Neuron (in vitro differentiated cells): ENCODE data around the gene SULT1C2.
"Not testable (repeated sequence)": the region's sequence is repeated elsewhere in the genome, so short reads cannot be mapped to it uniquely, and the experiment has no call there.

Source experiments
- H2AFZ ChIP-seq: one replicate; pipeline ENCODE4 v1.6.1; 2013; ENCODE audit warnings: low read depth, mild to moderate bottlenecking, inconsistent platforms, low read length, moderate library complexity
- H3K27me3 ChIP-seq: one replicate; pipeline ENCODE4 v1.6.1; 2013; ENCODE audit warnings: low read length; ENCODE audit not compliant: insufficient read depth
- H3K36me3 ChIP-seq: one replicate; pipeline ENCODE4 v1.6.1; 2013; ENCODE audit warnings: low read length; ENCODE audit not compliant: insufficient read depth
- H3K4me1 ChIP-seq: one replicate; pipeline ENCODE4 v1.6.1; 2013; ENCODE audit warnings: low read length; ENCODE audit not compliant: insufficient read depth
- H3K4me3 ChIP-seq: 2 replicates; pipeline ENCODE4 v1.5.1; 2013; ENCODE audit warnings: mild to moderate bottlenecking, low read length, moderate library complexity
- H3K9me3 ChIP-seq: one replicate; pipeline ENCODE4 v1.6.1; 2013; ENCODE audit warnings: low read length

The SULT1C2 gene

DNA sequence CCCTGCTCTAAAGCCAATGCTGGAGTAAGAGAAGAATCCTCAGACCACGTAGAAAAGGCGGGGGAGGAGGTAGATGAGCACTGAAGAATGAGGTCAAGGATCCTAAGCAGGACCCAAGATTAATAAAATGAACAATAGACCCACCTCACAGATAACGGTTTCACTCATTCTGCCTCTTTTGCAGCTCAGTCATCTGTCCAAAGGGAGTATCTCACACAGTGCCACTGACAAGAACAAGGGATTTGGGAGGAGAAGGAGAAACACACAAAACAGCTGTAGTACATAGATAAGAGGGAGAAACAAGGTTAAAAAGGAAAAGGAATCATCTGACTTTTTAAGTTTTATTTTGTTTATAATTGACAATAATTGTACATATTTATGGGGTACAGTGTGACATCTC lies 58.1 kb downstream of the SULT1C2 start:
- H3K4me3 ChIP-seq = no peak overlapping the region
- no peaks in the 10 kb centered on the region for H3K36me3 ChIP-seq
- H3K9me3 ChIP-seq = no peaks in the 10 kb centered on the region
- no peaks in the 10 kb centered on the region for H3K4me1 ChIP-seq
- peaks cover 5% of the 10 kb centered on the region for H3K27me3 ChIP-seq
- no peak overlapping the region for H2AFZ ChIP-seq

DNA sequence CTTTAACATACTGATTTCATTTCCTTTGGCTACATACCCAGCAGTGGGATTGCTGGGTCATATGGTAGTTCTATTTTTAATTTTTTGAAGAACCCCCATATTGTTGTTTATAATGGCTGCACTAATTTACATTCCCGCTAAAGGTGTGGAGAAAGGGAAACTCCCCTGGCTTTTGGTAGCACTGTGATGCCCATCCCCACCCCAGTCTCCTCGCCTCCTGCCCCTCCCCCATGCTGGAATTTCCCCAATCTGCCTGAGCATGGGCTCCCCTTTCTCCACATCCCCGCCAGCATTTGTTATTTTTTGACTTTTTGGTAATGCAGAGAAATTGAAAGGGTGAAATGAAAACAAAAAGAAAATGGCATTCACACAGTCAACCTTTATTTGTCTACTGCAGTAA lies 59.1 kb downstream of the SULT1C2 start:
- H3K36me3 ChIP-seq = no peaks in the 10 kb centered on the region
- H2AFZ ChIP-seq = no peak overlapping the region
- no peaks in the 10 kb centered on the region for H3K9me3 ChIP-seq
- peaks cover 5% of the 10 kb centered on the region for H3K27me3 ChIP-seq
- no peak overlapping the region for H3K4me3 ChIP-seq
- no peaks in the 10 kb centered on the region for H3K4me1 ChIP-seq

DNA sequence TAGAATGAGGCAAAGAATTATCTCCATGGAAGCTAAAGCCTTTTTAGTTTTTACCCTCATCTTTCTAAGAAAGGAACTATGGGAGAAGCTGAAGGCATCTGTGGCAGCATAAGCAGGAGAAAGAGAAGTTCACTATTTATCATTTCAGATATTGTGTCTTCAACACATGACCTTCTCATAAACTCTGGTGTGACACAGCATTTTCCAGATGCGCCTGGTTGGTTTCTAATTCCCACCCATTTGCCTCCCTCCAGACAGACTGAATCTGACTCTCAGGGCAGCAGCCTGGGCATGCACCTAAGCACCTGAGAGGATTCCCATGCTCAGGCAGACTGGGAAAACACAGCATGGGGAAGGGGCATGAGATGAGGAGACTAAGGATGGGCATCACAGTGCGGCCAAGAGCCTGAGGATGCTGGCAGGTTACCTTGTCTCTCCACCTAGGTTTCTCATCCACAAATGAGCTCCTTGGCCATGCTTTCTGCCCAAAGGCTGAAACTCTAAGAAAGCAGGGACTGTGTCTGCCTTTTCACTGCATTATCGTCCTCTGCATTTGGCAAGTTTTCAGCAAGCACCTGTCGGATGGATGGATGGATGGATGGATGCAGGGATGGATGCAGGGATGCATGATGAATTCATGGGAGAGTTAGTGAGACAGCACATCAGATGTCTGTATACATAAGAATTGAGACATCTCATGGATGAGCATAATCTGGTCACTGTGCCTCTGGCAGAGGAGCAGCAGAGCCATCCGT lies 60.3 kb downstream of the SULT1C2 start:
- Histone ChIP-seq H3K36me3 (no peaks in the 10 kb centered on the region), H3K27me3 (peaks cover 5% of the 10 kb centered on the region), H3K4me1 (no peaks in the 10 kb centered on the region), H3K4me3 (no peak overlapping the region), H2AFZ (no peak overlapping the region), H3K9me3 (no peaks in the 10 kb centered on the region)

DNA sequence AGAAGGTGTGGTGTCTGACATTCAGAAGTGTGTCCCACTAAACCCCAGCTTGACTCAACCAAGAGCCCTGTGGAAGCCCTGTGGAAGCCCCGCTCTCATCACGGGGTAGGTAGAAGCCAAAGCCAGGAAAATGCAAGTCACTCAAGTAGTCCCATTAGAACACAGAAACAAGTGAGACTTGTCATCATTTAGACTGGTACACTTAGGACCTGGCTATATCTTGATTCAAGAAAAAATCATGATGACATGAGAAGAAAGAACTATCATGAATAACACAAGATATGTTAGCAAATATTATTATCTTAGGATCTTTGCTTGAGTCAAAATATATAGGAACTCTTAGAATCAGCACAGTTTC lies 60.9 kb downstream of the SULT1C2 start:
- H3K4me3 ChIP-seq = no peak overlapping the region
- no peak overlapping the region for H2AFZ ChIP-seq
- no peaks in the 10 kb centered on the region for H3K9me3 ChIP-seq
- no peaks in the 10 kb centered on the region for H3K36me3 ChIP-seq
- H3K27me3 ChIP-seq = peaks cover 5% of the 10 kb centered on the region
- H3K4me1 ChIP-seq = no peaks in the 10 kb centered on the region

DNA sequence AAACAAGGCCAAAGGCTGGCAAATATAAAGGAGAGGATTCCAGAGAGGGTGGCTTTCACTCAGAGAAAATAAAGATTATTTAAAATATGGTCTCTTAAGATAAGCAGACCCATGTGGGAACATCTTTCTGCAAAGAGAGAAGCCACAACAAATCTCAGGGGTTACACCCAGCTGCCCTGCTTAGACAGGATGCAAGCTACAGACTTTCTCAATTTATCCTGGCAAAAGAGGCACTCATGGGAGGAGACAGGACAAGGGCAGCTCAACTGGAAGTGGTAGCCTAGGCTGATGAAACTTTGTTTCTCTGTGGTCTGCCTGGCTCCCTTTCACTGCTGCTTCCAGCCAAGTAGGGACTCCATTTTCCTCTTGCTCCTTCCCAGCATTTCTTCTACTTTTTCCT lies 63.2 kb downstream of the SULT1C2 start:
- Histone ChIP-seq H3K27me3 (peaks cover 5% of the 10 kb centered on the region), H2AFZ (no peak overlapping the region), H3K4me1 (no peaks in the 10 kb centered on the region), H3K36me3 (no peaks in the 10 kb centered on the region), H3K4me3 (no peak overlapping the region), H3K9me3 (no peaks in the 10 kb centered on the region)

DNA sequence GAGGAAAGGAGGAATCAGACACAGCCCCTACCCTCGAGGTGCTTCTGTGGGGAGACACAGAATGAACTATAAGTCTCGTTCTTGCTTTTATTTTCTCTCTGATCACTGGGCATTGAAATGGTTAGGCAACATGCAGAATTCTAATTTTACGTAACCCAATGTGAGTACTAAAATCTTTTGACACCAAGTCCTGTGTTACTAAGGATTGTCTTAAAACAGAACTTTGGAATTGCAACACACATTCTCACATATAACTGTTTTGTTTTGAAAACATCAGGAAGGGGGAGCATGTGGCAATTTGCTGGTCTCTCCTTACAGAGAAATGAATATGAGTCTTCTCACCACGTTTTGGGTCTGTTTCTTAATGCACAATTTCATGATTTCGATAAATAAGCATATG lies 65.4 kb downstream of the SULT1C2 start:
- no peaks in the 10 kb centered on the region for H3K9me3 ChIP-seq
- peaks cover 1% of the 10 kb centered on the region for H3K27me3 ChIP-seq
- H3K4me1 ChIP-seq = no peaks in the 10 kb centered on the region
- no peaks in the 10 kb centered on the region for H3K36me3 ChIP-seq
- H2AFZ ChIP-seq = no peak overlapping the region
- no peak overlapping the region for H3K4me3 ChIP-seq

DNA sequence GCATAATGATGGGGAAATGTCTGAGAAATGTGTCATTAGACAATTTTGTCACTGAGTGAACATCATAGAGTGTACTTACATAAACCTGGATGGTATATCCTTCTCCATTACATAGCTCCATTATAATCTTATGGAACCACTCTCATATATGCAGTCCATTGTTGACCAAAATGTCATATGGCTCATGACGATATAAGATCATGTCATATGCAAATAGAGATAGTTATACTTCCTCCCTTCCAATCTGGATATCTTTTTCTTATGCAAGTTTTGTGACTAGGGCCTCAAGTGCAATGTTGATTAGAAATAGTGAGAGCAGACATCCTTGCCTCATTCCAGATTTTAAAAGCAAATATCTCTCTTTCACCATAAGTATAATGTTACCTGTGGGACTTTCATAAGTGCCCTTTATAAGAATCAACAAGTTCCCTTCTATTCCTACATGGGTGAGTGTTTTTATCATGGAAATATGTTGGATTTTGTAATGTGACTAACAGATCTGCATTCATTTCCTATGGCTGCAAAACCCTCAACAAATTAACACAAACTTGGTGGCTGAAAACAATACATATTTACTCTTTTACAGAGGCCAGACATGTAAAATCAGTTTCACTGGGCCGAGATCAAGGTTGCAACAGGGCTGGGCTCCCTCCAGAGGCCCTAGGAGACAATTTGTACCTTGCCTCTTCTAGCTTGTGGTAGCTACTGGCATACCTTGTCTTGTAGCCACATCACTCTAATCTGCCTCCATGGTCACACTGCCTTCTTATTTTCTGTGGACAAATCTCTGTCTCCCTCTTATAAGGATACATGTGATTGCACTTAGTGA lies 67.4 kb downstream of the SULT1C2 start:
- no peaks in the 10 kb centered on the region for H3K36me3 ChIP-seq
- no peaks in the 10 kb centered on the region for H3K4me1 ChIP-seq
- H2AFZ ChIP-seq = no peak overlapping the region
- H3K27me3 ChIP-seq = peaks cover 3% of the 10 kb centered on the region
- no peaks in the 10 kb centered on the region for H3K9me3 ChIP-seq
- H3K4me3 ChIP-seq = no peak overlapping the region

DNA sequence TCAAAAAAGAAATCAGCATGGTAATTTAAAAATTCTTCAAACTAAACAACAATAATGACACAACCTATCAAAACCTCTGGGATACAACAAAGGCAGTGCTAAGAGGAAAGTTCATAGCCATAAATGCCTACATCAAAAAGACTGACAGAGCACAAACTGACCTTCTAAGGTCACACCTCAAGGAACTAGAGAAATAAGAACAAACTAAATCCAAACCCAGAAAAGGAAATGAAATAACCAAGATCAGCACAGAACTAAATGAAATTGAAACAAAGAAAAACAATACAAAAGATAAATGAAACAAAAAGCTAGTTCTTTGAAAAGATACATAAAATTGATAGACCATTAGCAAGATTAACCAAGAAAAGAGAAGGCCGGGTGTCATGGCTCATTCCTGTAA lies 70.6 kb downstream of the SULT1C2 start:
- H3K27me3 ChIP-seq, H2AFZ ChIP-seq, H3K9me3 ChIP-seq, H3K4me1 ChIP-seq, H3K4me3 ChIP-seq, H3K36me3 ChIP-seq: not testable (repeated sequence)
